NOMO-1 treated with dmso at 0.1 percent for 144 hours (cell line): ENCODE data around the gene SMC6.

Experiments
- DNase-seq: peaks from one replicate; lab custom pipeline; 2025; ENCODE audit not compliant: unreplicated experiment; lab: John Stamatoyannopoulos, UW

Gene SMC6, protein sequence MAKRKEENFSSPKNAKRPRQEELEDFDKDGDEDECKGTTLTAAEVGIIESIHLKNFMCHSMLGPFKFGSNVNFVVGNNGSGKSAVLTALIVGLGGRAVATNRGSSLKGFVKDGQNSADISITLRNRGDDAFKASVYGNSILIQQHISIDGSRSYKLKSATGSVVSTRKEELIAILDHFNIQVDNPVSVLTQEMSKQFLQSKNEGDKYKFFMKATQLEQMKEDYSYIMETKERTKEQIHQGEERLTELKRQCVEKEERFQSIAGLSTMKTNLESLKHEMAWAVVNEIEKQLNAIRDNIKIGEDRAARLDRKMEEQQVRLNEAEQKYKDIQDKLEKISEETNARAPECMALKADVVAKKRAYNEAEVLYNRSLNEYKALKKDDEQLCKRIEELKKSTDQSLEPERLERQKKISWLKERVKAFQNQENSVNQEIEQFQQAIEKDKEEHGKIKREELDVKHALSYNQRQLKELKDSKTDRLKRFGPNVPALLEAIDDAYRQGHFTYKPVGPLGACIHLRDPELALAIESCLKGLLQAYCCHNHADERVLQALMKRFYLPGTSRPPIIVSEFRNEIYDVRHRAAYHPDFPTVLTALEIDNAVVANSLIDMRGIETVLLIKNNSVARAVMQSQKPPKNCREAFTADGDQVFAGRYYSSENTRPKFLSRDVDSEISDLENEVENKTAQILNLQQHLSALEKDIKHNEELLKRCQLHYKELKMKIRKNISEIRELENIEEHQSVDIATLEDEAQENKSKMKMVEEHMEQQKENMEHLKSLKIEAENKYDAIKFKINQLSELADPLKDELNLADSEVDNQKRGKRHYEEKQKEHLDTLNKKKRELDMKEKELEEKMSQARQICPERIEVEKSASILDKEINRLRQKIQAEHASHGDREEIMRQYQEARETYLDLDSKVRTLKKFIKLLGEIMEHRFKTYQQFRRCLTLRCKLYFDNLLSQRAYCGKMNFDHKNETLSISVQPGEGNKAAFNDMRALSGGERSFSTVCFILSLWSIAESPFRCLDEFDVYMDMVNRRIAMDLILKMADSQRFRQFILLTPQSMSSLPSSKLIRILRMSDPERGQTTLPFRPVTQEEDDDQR

DNA sequence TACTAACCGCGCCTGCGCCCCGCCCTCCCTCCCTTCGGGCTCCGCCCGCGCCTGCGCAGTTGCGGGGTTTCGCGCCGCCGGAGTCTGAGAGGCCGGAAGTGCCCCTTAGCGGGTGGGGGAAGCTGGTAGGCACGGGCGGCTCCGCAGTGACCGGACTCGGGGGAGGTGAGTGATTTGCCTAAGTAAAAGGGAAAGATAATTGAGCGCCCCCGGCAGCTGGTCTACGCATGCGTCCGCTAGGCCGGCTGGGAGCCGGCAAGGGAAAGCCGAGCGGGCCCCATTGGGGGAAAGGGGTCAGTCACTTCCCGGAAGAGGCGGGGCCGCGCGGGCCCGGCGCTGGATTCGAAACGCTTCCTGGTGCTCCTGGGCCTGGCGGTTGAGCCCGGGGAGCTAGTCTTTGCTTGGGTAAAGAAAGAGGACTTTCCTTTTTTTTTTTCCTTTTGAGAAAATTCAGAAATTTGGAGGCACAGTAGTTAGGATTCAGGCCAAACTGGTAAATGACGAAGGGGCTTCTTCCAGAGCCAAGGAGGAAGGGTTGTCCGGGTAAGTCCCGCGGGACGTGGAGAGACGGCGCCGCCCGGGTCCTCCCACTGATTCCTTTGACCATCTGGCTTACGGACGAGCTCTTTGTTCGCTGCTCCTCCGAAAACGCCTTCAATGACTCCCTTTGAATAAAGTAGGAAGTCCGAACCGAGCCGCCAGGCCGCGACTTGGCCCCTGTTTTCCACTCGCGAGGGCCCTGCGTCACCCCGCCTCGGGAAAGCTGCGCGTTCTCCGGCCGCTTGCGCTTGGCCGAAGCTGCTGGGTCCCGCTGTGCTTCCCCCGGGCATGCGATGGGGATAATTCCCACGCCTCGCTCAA lies at the start of gene SMC6, which contains the start of gene GEN1:
Gene SMC6 (minus strand): TSS at position 8 of the 861 bp plus-strand sequence. CDS start 7,864 bp downstream, outside the sequence.
Gene GEN1 (plus strand): TSS at position 336 of the 861 bp plus-strand sequence. CDS start 5,806 bp downstream, outside the sequence.
- DNase-seq = peak; percentile 82

GRCh38 chr2:17800693-17801458 lies 47.3 kb upstream of the SMC6 start:
- no peak for DNase-seq

- no peak for DNase-seq
Measured at GRCh38 chr2:17800219-17800618, 46.6 kb upstream of the SMC6 start.

GRCh38 chr2:17799301-17800120 lies 45.9 kb upstream of the SMC6 start:
- DNase-seq = no peak

DNA sequence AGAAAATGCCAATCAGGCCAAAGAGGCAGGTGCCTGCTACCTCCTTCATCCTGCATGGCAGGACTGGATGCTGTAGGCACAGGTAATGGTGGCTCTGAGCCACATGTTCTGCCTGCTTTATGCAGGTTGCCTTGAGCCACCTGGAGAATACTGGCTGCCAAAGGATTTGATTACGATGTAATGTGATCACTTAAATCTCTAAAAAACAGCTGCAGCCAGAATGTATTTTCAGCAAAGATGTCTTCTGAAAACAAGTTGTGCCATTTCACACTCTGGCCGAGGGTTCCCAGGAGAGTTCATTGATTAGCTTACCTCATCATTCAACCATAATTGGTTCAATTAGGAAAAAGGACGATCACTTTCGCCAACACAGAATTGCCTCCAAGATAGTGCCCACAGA lies 44.7 kb upstream of the SMC6 start:
- DNase-seq = no peak

GRCh38 chr2:17795309-17795708 lies 41.7 kb upstream of the SMC6 start:
- no peak for DNase-seq

- no peak for DNase-seq
Measured at GRCh38 chr2:17793803-17794354, 40.3 kb upstream of the SMC6 start.

GRCh38 chr2:17793296-17793695 lies 39.7 kb upstream of the SMC6 start:
- no peak for DNase-seq

DNA sequence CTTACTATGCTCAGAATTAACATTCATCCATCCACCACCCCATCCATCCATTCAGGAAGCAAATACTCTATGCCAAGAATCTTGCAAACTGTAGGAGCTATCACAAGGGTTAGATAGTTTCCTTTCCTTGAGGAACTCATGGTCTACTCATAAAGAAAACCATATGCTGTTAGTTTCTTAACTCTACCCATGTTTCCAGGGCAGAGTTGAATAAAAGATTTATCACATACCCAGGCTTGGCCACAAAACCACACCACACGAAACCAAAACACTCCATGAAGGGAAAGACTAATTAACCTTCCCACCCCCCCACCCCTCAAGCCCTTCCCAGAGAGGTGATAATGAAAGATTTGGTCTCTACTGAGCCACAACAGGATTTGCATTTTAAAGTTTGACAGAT lies 38.9 kb upstream of the SMC6 start:
- no peak for DNase-seq

GRCh38 chr2:17791817-17792130 lies 38.2 kb upstream of the SMC6 start:
- DNase-seq = no peak

- no peak for DNase-seq
Measured at GRCh38 chr2:17791121-17791816, 37.7 kb upstream of the SMC6 start.

GRCh38 chr2:17790536-17790935 lies 36.9 kb upstream of the SMC6 start:
- DNase-seq = no peak

DNA sequence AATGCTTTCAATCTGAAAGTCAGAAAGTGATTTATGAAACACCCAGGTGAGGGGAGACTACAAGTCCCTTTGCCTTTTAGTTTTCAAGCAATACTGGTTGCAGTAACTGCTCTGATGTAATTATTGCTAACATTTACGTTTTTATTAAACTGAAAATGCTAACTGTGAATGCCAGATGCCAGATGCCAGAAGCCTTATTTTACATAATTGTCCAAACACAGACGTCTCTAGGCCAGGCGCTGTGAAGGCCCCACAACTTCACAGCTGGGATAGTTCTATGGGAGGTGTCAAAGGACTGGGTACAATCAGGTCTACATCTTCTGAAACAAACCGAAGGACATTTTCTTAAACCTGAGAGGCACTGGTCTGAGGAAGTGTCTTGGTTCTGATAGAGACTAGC lies 35.2 kb upstream of the SMC6 start:
- no peak for DNase-seq

DNA sequence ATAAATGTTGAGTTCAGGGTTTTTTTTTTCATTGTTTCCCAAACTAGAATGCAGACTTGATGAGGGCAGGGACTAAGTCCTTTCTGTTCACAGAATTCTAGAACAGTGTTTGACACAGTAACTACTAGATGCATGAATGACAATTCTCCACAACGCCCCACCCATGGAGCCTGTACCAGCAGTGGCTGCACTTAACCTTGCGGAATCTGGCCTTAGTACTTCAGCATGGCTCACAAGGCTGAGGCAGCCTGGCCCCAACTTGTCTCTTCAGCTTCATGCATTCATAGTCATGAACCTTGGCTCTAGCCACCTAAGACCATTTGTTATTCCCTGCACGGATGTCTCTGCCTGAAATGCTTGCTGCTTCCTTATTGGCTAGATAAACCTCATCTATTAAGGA lies 33.1 kb upstream of the SMC6 start:
- DNase-seq = no peak

GRCh38 chr2:17781482-17781881 lies 27.9 kb upstream of the SMC6 start:
- DNase-seq = no peak

- no peak for DNase-seq
Measured at GRCh38 chr2:17780546-17780945, 26.9 kb upstream of the SMC6 start.

DNA sequence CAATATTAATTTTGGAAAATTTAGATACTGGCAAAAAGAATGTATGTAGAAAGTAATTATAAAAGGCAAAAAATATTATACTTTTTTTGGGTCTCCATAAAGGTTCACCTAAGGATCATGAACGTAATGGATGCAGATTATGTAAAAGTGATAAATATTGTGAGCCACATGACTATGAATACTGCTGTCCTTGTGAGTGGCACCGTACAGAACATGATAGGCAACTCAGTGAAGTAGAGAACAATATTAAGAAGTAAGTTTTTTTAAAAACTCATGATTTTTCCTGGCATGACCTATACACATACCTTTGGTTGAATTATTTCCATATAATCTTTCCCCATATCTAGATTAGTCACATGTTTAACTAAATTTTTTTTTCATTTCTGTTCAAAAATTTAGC lies 18.9 kb upstream of the SMC6 start:
- no peak for DNase-seq

- DNase-seq = no peak
Measured at GRCh38 chr2:17771956-17772355, 18.3 kb upstream of the SMC6 start.
